ACC112 (cell line): ENCODE data around the gene MCM10.

Source experiments
- H2AFZ ChIP-seq: fragments of 200-600 bp; sonication (generic); one replicate; pipeline ENCODE4 v1.6.0; 2017; ENCODE audit warnings: antibody characterized with exemption, low read length; ENCODE audit not compliant: unreplicated experiment
- H3K27ac ChIP-seq: fragments of 200-600 bp; sonication (generic); 2 replicates; pipeline ENCODE4 v1.5.1; 2014; ENCODE audit warnings: low read depth, mild to moderate bottlenecking, antibody characterized with exemption, low read length, moderate library complexity
- H3K27me3 ChIP-seq: fragments of 200-600 bp; sonication (generic); 2 replicates; pipeline ENCODE4 v1.6.1; 2014; ENCODE audit warnings: mild to moderate bottlenecking, antibody characterized with exemption, low read length, moderate library complexity, mixed read lengths; ENCODE audit not compliant: insufficient read depth
- H3K36me3 ChIP-seq: fragments of 200-600 bp; sonication (generic); 2 replicates; pipeline ENCODE4 v1.6.1; 2016; ENCODE audit warnings: mild to moderate bottlenecking, antibody characterized with exemption, low read length, moderate library complexity, mixed read lengths; ENCODE audit not compliant: insufficient read depth
- H3K4me1 ChIP-seq: fragments of 200-600 bp; sonication (generic); one replicate; pipeline ENCODE4 v1.6.1; 2016; ENCODE audit warnings: low read length, mixed read lengths; ENCODE audit not compliant: insufficient read depth, unreplicated experiment, control insufficient read depth
- H3K4me3 ChIP-seq: fragments of 200-600 bp; sonication (generic); 2 replicates; pipeline ENCODE4 v1.5.1; 2014; ENCODE audit warnings: mild to moderate bottlenecking, low read depth, low read length
- H3K79me2 ChIP-seq: fragments of 200-600 bp; sonication (generic); one replicate; pipeline ENCODE4 v1.6.0; 2016; ENCODE audit warnings: low read length; ENCODE audit not compliant: control insufficient read depth, unreplicated experiment, insufficient read depth

MCM10 gene

GRCh38 chr10:13189961-13190360, 28.6 kb downstream of the MCM10 start:
- Histone ChIP-seq H3K27me3 (no peaks in the 10 kb centered on the region), H3K4me3 (no peak overlapping the region), H3K36me3 (peaks cover 22% of the 10 kb centered on the region), H3K79me2 (no peaks in the 10 kb centered on the region), H2AFZ (no peak overlapping the region), H3K27ac (no peak overlapping the region), H3K4me1 (no peaks in the 10 kb centered on the region)

DNA sequence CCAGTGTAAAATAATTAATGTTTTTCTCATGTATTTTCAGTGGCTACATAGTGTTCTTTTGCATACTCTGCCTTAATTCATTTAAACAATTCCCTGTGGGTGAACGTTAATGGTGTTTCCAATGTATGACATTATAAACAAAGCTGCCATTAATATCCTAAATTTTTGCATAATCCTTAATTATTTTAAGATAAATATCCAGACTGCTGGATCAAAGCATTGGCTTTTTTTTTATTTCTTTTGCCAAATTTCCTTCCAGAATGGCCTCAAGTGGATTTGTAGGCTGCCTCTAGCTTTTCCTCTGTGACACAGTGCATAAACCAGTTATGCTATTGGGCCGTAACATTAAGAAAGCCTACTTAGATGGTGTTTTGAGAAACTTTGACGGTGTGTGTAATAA, 29.5 kb downstream of the MCM10 start:
- no peak overlapping the region for H3K4me3 ChIP-seq
- no peaks in the 10 kb centered on the region for H3K27me3 ChIP-seq
- peaks cover 22% of the 10 kb centered on the region for H3K36me3 ChIP-seq
- no peaks in the 10 kb centered on the region for H3K79me2 ChIP-seq
- no peaks in the 10 kb centered on the region for H3K4me1 ChIP-seq
- no peak overlapping the region for H2AFZ ChIP-seq
- no peak overlapping the region for H3K27ac ChIP-seq

DNA sequence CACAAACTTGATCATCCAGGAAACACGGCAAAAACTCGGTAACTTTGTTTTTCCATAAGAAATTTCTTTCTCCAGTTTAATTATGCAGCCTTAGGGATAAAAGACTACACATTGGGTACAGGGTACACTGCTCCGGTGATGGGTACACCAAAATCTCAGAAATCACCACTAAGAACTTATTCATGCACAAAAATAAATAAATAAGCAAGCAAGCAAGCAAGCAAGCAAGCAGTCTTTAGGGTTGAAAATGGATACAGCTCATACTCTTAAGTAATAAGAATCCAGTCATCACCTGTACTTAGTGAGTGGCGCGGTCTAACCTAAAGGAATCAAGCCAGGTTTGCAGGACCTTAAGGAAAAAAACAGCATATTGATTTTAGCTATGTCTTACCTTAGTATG, 30.0 kb downstream of the MCM10 start:
- no peaks in the 10 kb centered on the region for H3K4me1 ChIP-seq
- peaks cover 18% of the 10 kb centered on the region for H3K36me3 ChIP-seq
- no peaks in the 10 kb centered on the region for H3K27me3 ChIP-seq
- no peak overlapping the region for H2AFZ ChIP-seq
- H3K79me2 ChIP-seq: no peaks in the 10 kb centered on the region
- no peak overlapping the region for H3K27ac ChIP-seq
- no peak overlapping the region for H3K4me3 ChIP-seq

GRCh38 chr10:13193637-13194036, 32.3 kb downstream of the MCM10 start:
- H2AFZ ChIP-seq: no peak overlapping the region
- H3K27ac ChIP-seq: no peak overlapping the region
- no peaks in the 10 kb centered on the region for H3K4me1 ChIP-seq
- no peak overlapping the region for H3K4me3 ChIP-seq
- H3K79me2 ChIP-seq: no peaks in the 10 kb centered on the region
- H3K36me3 ChIP-seq: peaks cover 10% of the 10 kb centered on the region; the same call in 1 of the 2 replicates
- H3K27me3 ChIP-seq: no peaks in the 10 kb centered on the region

DNA sequence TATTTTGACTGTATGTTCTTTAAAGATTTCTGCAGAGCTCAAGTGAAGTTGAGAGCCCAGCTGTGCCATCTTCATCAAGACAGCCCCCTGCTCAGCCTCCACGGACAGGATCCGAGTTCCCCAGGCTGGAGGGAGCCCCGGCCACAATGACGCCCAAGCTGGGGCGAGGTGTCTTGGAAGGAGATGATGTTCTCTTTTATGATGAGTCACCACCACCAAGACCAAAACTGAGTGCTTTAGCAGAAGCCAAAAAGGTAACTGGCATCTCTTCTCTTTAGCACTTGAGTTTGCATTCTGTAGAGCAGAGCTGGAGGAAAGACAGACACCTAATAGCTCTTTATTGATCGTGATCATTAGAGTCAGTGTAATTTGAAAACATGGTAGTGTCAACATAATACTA, 33.7 kb downstream of the MCM10 start:
- no peaks in the 10 kb centered on the region for H3K79me2 ChIP-seq
- no peak overlapping the region for H2AFZ ChIP-seq
- H3K4me3 ChIP-seq: no peak overlapping the region
- H3K27ac ChIP-seq: no peak overlapping the region
- peaks cover 10% of the 10 kb centered on the region; the same call in 1 of the 2 replicates for H3K36me3 ChIP-seq
- H3K27me3 ChIP-seq: no peaks in the 10 kb centered on the region
- H3K4me1 ChIP-seq: no peaks in the 10 kb centered on the region

DNA sequence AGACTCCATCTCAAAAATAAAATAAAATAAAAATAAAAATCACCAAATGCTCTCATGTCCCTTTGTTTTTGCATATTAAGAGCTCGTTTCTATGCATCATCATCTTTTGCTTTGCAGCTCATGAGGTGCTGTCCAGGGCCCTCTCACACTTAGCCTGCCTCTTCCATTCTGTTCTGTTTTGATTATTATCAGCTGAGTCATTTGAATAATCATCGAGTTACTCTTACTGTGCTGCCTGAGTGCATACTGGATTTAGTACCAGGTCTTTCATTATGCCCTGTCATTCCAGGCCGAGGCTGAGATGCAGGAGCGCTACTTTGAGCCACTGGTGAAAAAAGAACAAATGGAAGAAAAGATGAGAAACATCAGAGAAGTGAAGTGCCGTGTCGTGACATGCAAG, 39.8 kb downstream of the MCM10 start:
- Histone ChIP-seq H2AFZ (no peak overlapping the region), H3K27ac (no peak overlapping the region), H3K36me3 (no peaks in the 10 kb centered on the region)

DNA sequence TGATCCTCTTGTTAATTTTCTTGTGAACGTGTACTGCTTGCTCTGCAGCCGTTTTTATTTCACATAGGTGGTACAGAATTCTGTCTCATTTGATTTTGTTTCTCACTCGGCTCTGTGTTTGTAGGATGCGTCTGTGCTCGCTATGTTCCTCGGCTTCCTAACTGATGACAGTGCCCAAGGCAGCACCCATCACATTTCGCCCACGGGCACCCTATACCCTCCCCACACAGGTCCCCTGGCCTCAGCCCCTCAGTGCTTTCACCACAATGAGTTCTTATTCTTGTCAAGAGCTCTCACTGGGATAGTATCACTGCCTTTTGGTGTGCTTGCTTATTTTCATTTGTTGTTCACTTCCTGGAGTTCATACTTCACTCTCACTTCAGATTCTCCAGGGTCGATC, 44.7 kb downstream of the MCM10 start:
- no peak overlapping the region for H3K4me3 ChIP-seq
- no peak overlapping the region for H2AFZ ChIP-seq
- 0 out of 2 replicates have a peak, but pooled peaks cover 6% of the 10 kb centered on the region for H3K36me3 ChIP-seq

More for the DNA sequence above, 39.8 kb downstream of the MCM10 start:
- H3K27me3 ChIP-seq: no peaks in the 10 kb centered on the region
- H3K4me3 ChIP-seq: no peak overlapping the region
- no peaks in the 10 kb centered on the region for H3K79me2 ChIP-seq
- no peaks in the 10 kb centered on the region for H3K4me1 ChIP-seq

GRCh38 chr10:13206546-13207443, 45.4 kb downstream of the MCM10 start:
- Histone ChIP-seq H3K4me1 (no peaks in the 10 kb centered on the region), H3K4me3 (no peak overlapping the region), H3K27me3 (no peaks in the 10 kb centered on the region), H3K79me2 (no peaks in the 10 kb centered on the region), H2AFZ (no peak overlapping the region), H3K36me3 (0 out of 2 replicates have a peak, but pooled peaks cover 6% of the 10 kb centered on the region), H3K27ac (no peak overlapping the region)

More for the DNA sequence above, 44.7 kb downstream of the MCM10 start:
- no peaks in the 10 kb centered on the region for H3K4me1 ChIP-seq
- H3K79me2 ChIP-seq: no peaks in the 10 kb centered on the region
- H3K27ac ChIP-seq: no peak overlapping the region
- no peaks in the 10 kb centered on the region for H3K27me3 ChIP-seq

DNA sequence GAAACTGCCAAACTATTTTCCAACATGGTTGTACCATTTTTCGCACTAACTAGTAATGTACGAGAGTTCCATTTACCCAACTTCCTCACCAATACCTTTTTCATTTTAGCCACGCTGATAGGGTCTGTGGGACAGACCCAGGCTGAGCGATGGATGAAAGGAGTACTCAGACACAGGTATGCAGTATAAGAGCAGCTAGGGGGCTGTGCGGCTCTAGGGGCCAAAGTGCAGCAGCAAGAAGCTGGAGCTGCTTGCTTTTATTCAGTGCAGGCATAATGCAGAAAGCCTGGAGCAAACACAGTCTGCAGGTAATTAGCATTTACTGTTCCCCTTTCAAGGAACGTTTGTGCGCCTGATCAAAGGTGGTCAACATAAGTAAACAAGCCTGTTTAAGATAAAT, 51.8 kb downstream of the MCM10 start:
- no peak overlapping the region for H3K4me3 ChIP-seq
- no peaks in the 10 kb centered on the region for H3K27me3 ChIP-seq
- 0 out of 2 replicates have a peak, but pooled peaks cover 6% of the 10 kb centered on the region for H3K36me3 ChIP-seq
- H3K4me1 ChIP-seq: no peaks in the 10 kb centered on the region
- H3K27ac ChIP-seq: no peak overlapping the region
- H3K79me2 ChIP-seq: no peaks in the 10 kb centered on the region
- no peak overlapping the region for H2AFZ ChIP-seq

- Histone ChIP-seq H3K4me1 (no peaks in the 10 kb centered on the region), H2AFZ (no peak overlapping the region), H3K36me3 (no peaks in the 10 kb centered on the region), H3K27ac (no peak overlapping the region), H3K79me2 (no peaks in the 10 kb centered on the region), H3K4me3 (no peak overlapping the region), H3K27me3 (no peaks in the 10 kb centered on the region)
Measured at GRCh38 chr10:13218878-13219277, 57.5 kb downstream of the MCM10 start.
